HEK293T (cell line): ENCODE measurements around the gene FBXO45.
A peak's percentile ranks its signal among the peaks of the same experiment; 100 is the strongest.
"Not testable (repeated sequence)": the region's sequence is repeated elsewhere in the genome, so short reads cannot be mapped to it uniquely, and the experiment has no call there.

Experiments
- CTCF ChIA-PET: fragments of 350-600 bp; formaldehyde crosslinking; extraction: SDS; loops from one replicate; lab custom pipeline; 2021; ENCODE audit warnings: antibody characterized with exemption, inconsistent platforms; lab: Yijun Ruan, JAX
- POLR2A ChIA-PET: fragments of 350-600 bp; formaldehyde crosslinking; extraction: SDS; loops from one replicate; lab custom pipeline; 2020; ENCODE audit warnings: antibody characterized with exemption, inconsistent platforms; lab: Yijun Ruan, JAX
- DNase-seq: peaks from one replicate; pipeline ENCODE4 v3.0.0; 2012; ENCODE audit warnings: mixed read lengths; ENCODE audit errors: extremely low spot score
- ARNT ChIP-seq: fragments of 450-650 bp; IDR thresholded peaks from 2 replicates; pipeline ENCODE4 v1.6.1; 2017; ENCODE audit warnings: mild to moderate bottlenecking
- BHLHE40 ChIP-seq: fragments of 450-650 bp; IDR thresholded peaks from 2 replicates; pipeline ENCODE4 v1.6.1; 2016; ENCODE audit warnings: mild to moderate bottlenecking, moderate library complexity, borderline replicate concordance
- CTBP1 ChIP-seq: fragments of 450-650 bp; IDR thresholded peaks from 2 replicates; pipeline ENCODE4 v1.6.1; 2016; ENCODE audit warnings: borderline replicate concordance
- ELF4 ChIP-seq: fragments of 450-650 bp; IDR thresholded peaks from 2 replicates; pipeline ENCODE4 v1.6.1; 2017; ENCODE audit warnings: antibody characterized with exemption
- FOXA1 ChIP-seq: fragments of 450-650 bp; IDR thresholded peaks from 2 replicates; pipeline ENCODE4 v1.6.1; 2016; ENCODE audit warnings: mild to moderate bottlenecking
- FOXK2 ChIP-seq: fragments of 450-650 bp; IDR thresholded peaks from 2 replicates; pipeline ENCODE4 v1.6.1; 2016; ENCODE audit warnings: mild to moderate bottlenecking
- FOXM1 ChIP-seq: fragments of 450-650 bp; IDR thresholded peaks from 2 replicates; pipeline ENCODE4 v1.6.1; 2017; ENCODE audit warnings: mild to moderate bottlenecking, borderline replicate concordance
- HDGF ChIP-seq: fragments of 450-650 bp; IDR thresholded peaks from 2 replicates; pipeline ENCODE4 v1.6.1; 2017; ENCODE audit warnings: antibody characterized with exemption, borderline replicate concordance
- L3MBTL2 ChIP-seq: fragments of 450-650 bp; conservative IDR thresholded peaks from 2 replicates; pipeline ENCODE4 v1.6.1; 2016; ENCODE audit warnings: mild to moderate bottlenecking
- LEF1 ChIP-seq: fragments of 450-650 bp; IDR thresholded peaks from 2 replicates; pipeline ENCODE4 v1.6.1; 2017; ENCODE audit warnings: mild to moderate bottlenecking, borderline replicate concordance
- NFRKB ChIP-seq: fragments of 450-650 bp; IDR thresholded peaks from 2 replicates; pipeline ENCODE4 v1.6.1; 2016; ENCODE audit warnings: mild to moderate bottlenecking, moderate library complexity
- PKNOX1 ChIP-seq: fragments of 450-650 bp; IDR thresholded peaks from 2 replicates; pipeline ENCODE4 v1.6.1; 2016
- SP1 ChIP-seq: fragments of 450-650 bp; IDR thresholded peaks from 2 replicates; pipeline ENCODE4 v1.6.1; 2017
- SUZ12 ChIP-seq: fragments of 450-650 bp; IDR thresholded peaks from 2 replicates; pipeline ENCODE4 v1.6.1; 2016; ENCODE audit warnings: mild to moderate bottlenecking
- TARDBP ChIP-seq: fragments of 450-650 bp; IDR thresholded peaks from 2 replicates; pipeline ENCODE4 v1.6.1; 2016
- ZNF384 ChIP-seq: fragments of 450-650 bp; IDR thresholded peaks from 2 replicates; pipeline ENCODE4 v1.6.1; 2016

Gene FBXO45, protein sequence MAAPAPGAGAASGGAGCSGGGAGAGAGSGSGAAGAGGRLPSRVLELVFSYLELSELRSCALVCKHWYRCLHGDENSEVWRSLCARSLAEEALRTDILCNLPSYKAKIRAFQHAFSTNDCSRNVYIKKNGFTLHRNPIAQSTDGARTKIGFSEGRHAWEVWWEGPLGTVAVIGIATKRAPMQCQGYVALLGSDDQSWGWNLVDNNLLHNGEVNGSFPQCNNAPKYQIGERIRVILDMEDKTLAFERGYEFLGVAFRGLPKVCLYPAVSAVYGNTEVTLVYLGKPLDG

DNA sequence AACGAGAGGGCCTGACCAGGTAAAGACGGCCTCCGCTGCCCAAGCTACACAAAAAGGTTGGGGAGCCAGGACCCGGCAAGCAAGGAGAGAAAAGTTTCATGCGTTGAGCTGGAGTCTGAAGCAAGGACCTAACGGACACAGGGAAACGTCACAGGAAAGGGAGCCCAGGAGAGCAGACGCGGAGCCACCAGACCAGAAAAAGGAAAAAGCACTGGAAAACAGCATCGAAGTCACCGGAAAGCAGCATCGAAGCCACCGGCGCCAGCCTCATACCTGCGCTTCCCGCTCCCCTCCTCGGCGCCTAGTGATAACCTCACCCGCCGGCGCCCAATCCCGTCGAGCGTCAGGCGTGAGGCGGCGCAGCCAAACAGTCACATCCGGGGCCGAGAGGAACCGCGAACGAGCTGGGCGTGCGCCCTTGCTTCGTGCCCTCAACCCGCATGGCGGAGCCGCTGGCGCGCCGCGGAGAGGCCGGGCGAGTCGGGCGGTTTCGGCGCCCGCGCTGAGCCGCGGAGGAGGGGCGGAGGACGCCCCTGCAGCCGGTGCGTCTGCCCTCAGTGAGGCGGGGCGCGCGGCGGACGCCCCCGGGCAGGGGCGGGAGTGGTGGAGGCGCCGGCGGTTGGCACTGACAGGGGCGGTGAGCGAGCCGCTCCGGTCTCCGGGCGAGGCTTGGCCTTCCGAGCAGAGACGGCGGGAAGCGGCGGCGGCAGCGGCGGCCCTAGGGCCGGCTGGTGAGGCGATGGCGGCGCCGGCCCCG lies at the start of gene FBXO45, which contains the start of gene WDR53:
FBXO45 (plus strand) TSS at position 415 of the 757 bp plus-strand sequence; CDS start at position 740, 325 bp downstream.
WDR53 (minus strand) TSS at position 309 of the 757 bp plus-strand sequence. CDS start 7,079 bp downstream, outside the sequence.
- peak; percentile 86 for DNase-seq
- ChIA-PET POLR2A (interaction anchor here (0.5 to 2.1 kb wide), 10 partner anchors 11 to 490 kb away, joined by 3 to 8 read pairs (median 3); partner anchors contain the start of gene NCBP2), CTCF (no interaction called here)
- no peak for TF ChIP-seq FOXA1
- no peak for TF ChIP-seq ARNT
- TF ChIP-seq FOXK2, result no peak
- no peak for TF ChIP-seq LEF1
- TF ChIP-seq L3MBTL2, result peak; percentile 94
- TF ChIP-seq ELF4, result peak; percentile 28; the same call in 1 of the 2 replicates
- TF ChIP-seq BHLHE40, result no peak

GRCh38 chr3:196518966-196519717 lies 49.3 kb upstream of the FBXO45 start:
- TF ChIP-seq FOXK2 (no peak), HDGF (no peak), L3MBTL2 (peak; percentile 61)
- CTCF ChIA-PET, result interaction anchor here (0.7 to 1.4 kb wide), 3 partner anchors 25 to 780 kb away, joined by 3 to 5 read pairs (median 3); no protein-coding TSS in a partner anchor
- POLR2A ChIA-PET, result no interaction called here
- DNase-seq, result peak; percentile 71

- no peak for DNase-seq
- POLR2A ChIA-PET, result no interaction called here
- no peak for TF ChIP-seq FOXA1
- no peak for TF ChIP-seq SP1
- no peak for TF ChIP-seq TARDBP
- TF ChIP-seq CTBP1, result no peak
- TF ChIP-seq SUZ12, result no peak
- no peak for TF ChIP-seq ELF4
- no peak for TF ChIP-seq ZNF384
- TF ChIP-seq HDGF, result no peak
- TF ChIP-seq FOXM1, result no peak
- no peak for TF ChIP-seq NFRKB
- no peak for TF ChIP-seq FOXK2
- CTCF ChIA-PET, result interaction anchor here (0.9 to 1.4 kb wide), 2 partner anchors 25 to 33 kb away, joined by 3 to 5 read pairs; no protein-coding TSS in a partner anchor
These were observed 48.8 kb upstream of the FBXO45 start for GRCh38 chr3:196519718-196520082.

GRCh38 chr3:196521291-196521690 lies 47.2 kb upstream of the FBXO45 start:
- CTCF ChIA-PET, result interaction anchor here (0.7 to 1.4 kb wide), 2 partner anchors 35 kb away, joined by 4 to 5 read pairs; no protein-coding TSS in a partner anchor
- DNase-seq, POLR2A ChIA-PET: not testable (repeated sequence)

GRCh38 chr3:196523841-196524240 lies 44.6 kb upstream of the FBXO45 start:
- TF ChIP-seq BHLHE40 (no peak), ARNT (no peak), LEF1 (no peak), SUZ12 (no peak), FOXM1 (no peak), PKNOX1 (no peak), ELF4 (no peak), HDGF (no peak), FOXA1 (no peak), SP1 (no peak), L3MBTL2 (no peak), FOXK2 (no peak), TARDBP (no peak), NFRKB (no peak), CTBP1 (no peak)
- CTCF ChIA-PET, result interaction anchor here (1.0 kb wide), 1 partner anchor 166 kb away, joined by 4 read pairs; no protein-coding TSS in a partner anchor
- DNase-seq, result no peak
- POLR2A ChIA-PET, result no interaction called here

GRCh38 chr3:196524527-196524926 lies 43.9 kb upstream of the FBXO45 start:
- TF ChIP-seq SUZ12 (no peak), ELF4 (no peak), FOXM1 (no peak), ARNT (no peak)
- ChIA-PET POLR2A (no interaction called here), CTCF (interaction anchor here (0.9 kb wide), 1 partner anchor 11 kb away, joined by 4 read pairs; no protein-coding TSS in a partner anchor)
- no peak for DNase-seq

GRCh38 chr3:196525141-196525540 lies 43.3 kb upstream of the FBXO45 start:
- ChIA-PET CTCF (interaction anchor here (0.9 kb wide), 1 partner anchor 11 kb away, joined by 4 read pairs; no protein-coding TSS in a partner anchor), POLR2A (no interaction called here)
- TF ChIP-seq CTBP1 (no peak), L3MBTL2 (no peak), FOXA1 (no peak), ZNF384 (no peak), BHLHE40 (no peak), TARDBP (no peak), NFRKB (no peak), SP1 (no peak), SUZ12 (no peak), LEF1 (no peak), FOXK2 (no peak)
- no peak for DNase-seq
